Mesenchymal stem cell (in vitro differentiated cells and primary cell): ENCODE data around the gene DDX52.
"Not testable (repeated sequence)": the region's sequence is repeated elsewhere in the genome, so short reads cannot be mapped to it uniquely, and the experiment has no call there.

ENCODE experiments used
- DNase-seq: peaks from one replicate; pipeline ENCODE4 v3.0.0-alpha.2; 2013
- H2AFZ ChIP-seq: one replicate; pipeline ENCODE4 v1.6.1; 2013; ENCODE audit warnings: low read depth, mild to moderate bottlenecking, control low read depth, inconsistent platforms, low read length, moderate library complexity
- H2AK5ac ChIP-seq: 2 replicates; pipeline ENCODE4 v1.6.1; 2013; ENCODE audit warnings: low read length, moderate library complexity, mild to moderate bottlenecking, inconsistent platforms; ENCODE audit not compliant: severe bottlenecking
- H2BK120ac ChIP-seq: one replicate; pipeline ENCODE4 v1.6.1; 2013; ENCODE audit warnings: low read depth, mild to moderate bottlenecking, inconsistent platforms, low read length, moderate library complexity
- H2BK12ac ChIP-seq, 2 experiments: one replicate each; pipeline ENCODE4 v1.6.1; 2013; ENCODE audit warnings: inconsistent platforms in 2 of 2, low read length in 2 of 2, mild to moderate bottlenecking in 2 of 2, moderate library complexity in 2 of 2, control low read depth in 1 of 2
- H2BK15ac ChIP-seq: one replicate; pipeline ENCODE4 v1.6.1; 2013; ENCODE audit warnings: mild to moderate bottlenecking, low read depth, inconsistent platforms; ENCODE audit not compliant: poor library complexity, severe bottlenecking
- H2BK5ac ChIP-seq: 2 replicates; pipeline ENCODE4 v1.6.1; 2013; ENCODE audit warnings: low read depth, mild to moderate bottlenecking, low read length, control low read depth, inconsistent platforms; ENCODE audit not compliant: poor library complexity, severe bottlenecking
- H3K14ac ChIP-seq, 2 experiments: one replicate each; pipeline ENCODE4 v1.6.1; 2013; ENCODE audit warnings: inconsistent platforms in 2 of 2, low read length in 2 of 2, control low read depth in 1 of 2, mild to moderate bottlenecking in 1 of 2, moderate library complexity in 1 of 2
- H3K18ac ChIP-seq, 2 experiments: one replicate each; pipeline ENCODE4 v1.6.1; 2013; ENCODE audit warnings: inconsistent platforms in 2 of 2, low read length in 2 of 2, control low read depth in 1 of 2, low read depth in 1 of 2, mild to moderate bottlenecking in 1 of 2
- H3K23ac ChIP-seq, 2 experiments: one replicate each; pipeline ENCODE4 v1.6.1; 2013; ENCODE audit warnings: inconsistent platforms in 2 of 2, low read length in 2 of 2, mild to moderate bottlenecking in 2 of 2, moderate library complexity in 2 of 2, control low read depth in 1 of 2
- H3K27ac ChIP-seq: 2 replicates; pipeline ENCODE4 v1.5.1; 2013; ENCODE audit warnings: mild to moderate bottlenecking, moderate library complexity, low read length, control low read depth, inconsistent platforms; ENCODE audit not compliant: poor library complexity, severe bottlenecking
- H3K27me3 ChIP-seq, 2 experiments: 2 replicates each; pipeline versions ENCODE4 v1.6.1 to v1.7.0; 2013; ENCODE audit warnings: low read length in 2 of 2, mild to moderate bottlenecking in 2 of 2, moderate library complexity in 2 of 2, control low read depth in 1 of 2, inconsistent platforms in 1 of 2; ENCODE audit not compliant: control insufficient read depth in 1 of 2, insufficient read depth in 1 of 2
- H3K36me3 ChIP-seq, 2 experiments: 2 replicates each; pipeline versions ENCODE4 v1.6.1 to v1.7.0; 2013; ENCODE audit warnings: low read length in 2 of 2, control low read depth in 1 of 2, inconsistent platforms in 1 of 2, low read depth in 1 of 2, mild to moderate bottlenecking in 1 of 2; ENCODE audit not compliant: insufficient read depth in 2 of 2, control insufficient read depth in 1 of 2
- H3K4ac ChIP-seq, 2 experiments: one replicate each; pipeline ENCODE4 v1.6.1; 2013; ENCODE audit warnings: inconsistent platforms in 2 of 2, low read length in 2 of 2, mild to moderate bottlenecking in 2 of 2, moderate library complexity in 2 of 2, control low read depth in 1 of 2, low read depth in 1 of 2
- H3K4me1 ChIP-seq: 2 replicates; pipeline ENCODE4 v1.6.1; 2013; ENCODE audit warnings: low read depth, low read length, control low read depth; ENCODE audit not compliant: control insufficient read depth, insufficient read depth
- H3K4me2 ChIP-seq: 2 replicates; pipeline ENCODE4 v1.6.1; 2013; ENCODE audit warnings: low read length, mild to moderate bottlenecking, inconsistent platforms; ENCODE audit not compliant: poor library complexity, severe bottlenecking
- H3K4me3 ChIP-seq, 2 experiments: 2 replicates each; pipeline versions ENCODE4 v1.5.1 to v1.7.0; 2013; ENCODE audit warnings: low read length in 2 of 2, mild to moderate bottlenecking in 2 of 2, control low read depth in 1 of 2, low read depth in 1 of 2; ENCODE audit not compliant: insufficient read depth in 1 of 2
- H3K79me1 ChIP-seq: replicated peaks from 2 replicates; pipeline ENCODE4 v1.6.1; 2013; ENCODE audit warnings: mild to moderate bottlenecking, control low read depth, low read length, inconsistent platforms; ENCODE audit not compliant: poor library complexity, severe bottlenecking
- H3K9ac ChIP-seq: 2 replicates; pipeline ENCODE4 v1.7.0; 2013; ENCODE audit warnings: mild to moderate bottlenecking, low read length, moderate library complexity
- H3K9me3 ChIP-seq: 2 replicates; pipeline ENCODE4 v1.7.0; 2013; ENCODE audit warnings: mild to moderate bottlenecking, low read length; ENCODE audit not compliant: control insufficient read depth
- H4K8ac ChIP-seq: one replicate; pipeline ENCODE4 v1.6.1; 2013; ENCODE audit warnings: inconsistent platforms, mild to moderate bottlenecking, low read length, moderate library complexity
- H4K91ac ChIP-seq: one replicate; pipeline ENCODE4 v1.6.1; 2013; ENCODE audit warnings: mild to moderate bottlenecking, low read length, inconsistent platforms
- WGBS: methylation state at CpG from one replicate; pipeline ENCODE4 v1.1.7; 2013; ENCODE audit warnings: mixed read lengths; 5-methylcytosine and 5-hydroxymethylcytosine counted together

The DDX52 gene

GRCh38 chr17:37682007-37682406 is 38.8 kb upstream of the DDX52 start:
- no peak overlapping the region for H2BK12ac ChIP-seq
- no peaks in the 10 kb centered on the region for H3K79me1 ChIP-seq
- H4K91ac ChIP-seq = no peak overlapping the region
- H3K9me3 ChIP-seq = peaks cover 2% of the 10 kb centered on the region
- no peak overlapping the region for H3K18ac ChIP-seq
- H3K27me3 ChIP-seq = peaks cover 0 to 22% of the 10 kb centered on the region in 2 experiments
- WGBS = 86% methylated on average over 3 of the region's 3 CpGs
- H3K9ac ChIP-seq = no peak overlapping the region
- no peak overlapping the region for H3K27ac ChIP-seq
- H4K8ac ChIP-seq = no peak overlapping the region
- H3K36me3 ChIP-seq = peaks cover 0 to 11% of the 10 kb centered on the region in 2 experiments
- H2AK5ac ChIP-seq = no peak overlapping the region
- no peak overlapping the region for H3K4ac ChIP-seq
- H3K23ac ChIP-seq = no peak overlapping the region
- H3K4me1 ChIP-seq = peaks cover 1% of the 10 kb centered on the region
- H2BK15ac ChIP-seq = no peak overlapping the region
- no peak overlapping the region for H2BK120ac ChIP-seq
- H3K14ac ChIP-seq = no peak overlapping the region
- H3K4me2 ChIP-seq = no peak overlapping the region
- no peak overlapping the region for H2BK5ac ChIP-seq
- no peak for DNase-seq
- no peak overlapping the region for H2AFZ ChIP-seq
- no peak overlapping the region for H3K4me3 ChIP-seq

- not testable (repeated sequence) for H3K18ac ChIP-seq
Observed at GRCh38 chr17:37679995-37680394, 36.7 kb upstream of the DDX52 start.

GRCh38 chr17:37678036-37678435 is 34.8 kb upstream of the DDX52 start:
- H3K23ac ChIP-seq = no peak overlapping the region
- peaks cover 6% of the 10 kb centered on the region for H3K4me1 ChIP-seq
- no peak overlapping the region for H2BK12ac ChIP-seq
- H3K27me3 ChIP-seq = peaks cover 0 to 26% of the 10 kb centered on the region in 2 experiments
- no peak overlapping the region for H3K14ac ChIP-seq
- H3K4me2 ChIP-seq = no peak overlapping the region
- H2BK5ac ChIP-seq = no peak overlapping the region
- H3K9ac ChIP-seq = no peak overlapping the region
- no peak for DNase-seq
- no peak overlapping the region for H2AFZ ChIP-seq
- no peak overlapping the region for H3K4ac ChIP-seq
- no peak overlapping the region for H4K91ac ChIP-seq
- no peaks in the 10 kb centered on the region for H3K36me3 ChIP-seq
- no peak overlapping the region for H2BK15ac ChIP-seq
- H3K4me3 ChIP-seq = no peak overlapping the region
- H3K27ac ChIP-seq = no peak overlapping the region
- H3K79me1 ChIP-seq = no peaks in the 10 kb centered on the region
- H2AK5ac ChIP-seq = no peak overlapping the region
- H4K8ac ChIP-seq = no peak overlapping the region
- no peak overlapping the region for H2BK120ac ChIP-seq
- 100% methylated on average over 1 of the region's 1 CpG for WGBS
- no peak overlapping the region for H3K18ac ChIP-seq
- H3K9me3 ChIP-seq = peaks cover 2% of the 10 kb centered on the region

More at GRCh38 chr17:37679995-37680394, 36.7 kb upstream of the DDX52 start:
- H3K36me3 ChIP-seq, H3K9ac ChIP-seq, H3K14ac ChIP-seq, H3K23ac ChIP-seq, H3K4me2 ChIP-seq, H4K91ac ChIP-seq, H3K4me3 ChIP-seq, DNase-seq, H3K9me3 ChIP-seq, H2BK12ac ChIP-seq, H2BK5ac ChIP-seq, H3K4me1 ChIP-seq, H2AK5ac ChIP-seq, H2AFZ ChIP-seq, H2BK15ac ChIP-seq, H3K79me1 ChIP-seq, H2BK120ac ChIP-seq, H4K8ac ChIP-seq, H3K4ac ChIP-seq, H3K27ac ChIP-seq: not testable (repeated sequence)
- H3K27me3 ChIP-seq = peaks cover 0 to 26% of the 10 kb centered on the region in 2 experiments
- no CpG with 5 or more reads among the region's 2 CpGs for WGBS

- Histone ChIP-seq H3K18ac (no peak overlapping the region), H3K23ac (no peak overlapping the region), H2BK5ac (no peak overlapping the region), H4K91ac (no peak overlapping the region), H3K4me1 (peaks cover 12% of the 10 kb centered on the region), H3K4me3 (no peak overlapping the region), H3K27me3 (peaks cover 0 to 26% of the 10 kb centered on the region in 2 experiments), H2AFZ (no peak overlapping the region), H2BK15ac (no peak overlapping the region), H2BK12ac (no peak overlapping the region), H3K27ac (no peak overlapping the region), H4K8ac (no peak overlapping the region), H3K9ac (no peak overlapping the region), H3K79me1 (no peaks in the 10 kb centered on the region), H3K14ac (no peak overlapping the region), H2AK5ac (no peak overlapping the region), H3K4ac (no peak overlapping the region), H3K4me2 (no peak overlapping the region), H3K9me3 (peaks cover 2% of the 10 kb centered on the region), H3K36me3 (no peaks in the 10 kb centered on the region), H2BK120ac (no peak overlapping the region)
- WGBS = 93% methylated on average over 1 of the region's 1 CpG
- no peak for DNase-seq
Observed at GRCh38 chr17:37677021-37677420, 33.8 kb upstream of the DDX52 start.
